NCI-H1436 treated with DMSO at 0.1 percent for 48 hours (cell line): ENCODE measurements around the gene POLD3.

Experiments used
- DNase-seq: peaks from one replicate; lab custom pipeline; 2025; lab: John Stamatoyannopoulos, UW

Gene POLD3, protein sequence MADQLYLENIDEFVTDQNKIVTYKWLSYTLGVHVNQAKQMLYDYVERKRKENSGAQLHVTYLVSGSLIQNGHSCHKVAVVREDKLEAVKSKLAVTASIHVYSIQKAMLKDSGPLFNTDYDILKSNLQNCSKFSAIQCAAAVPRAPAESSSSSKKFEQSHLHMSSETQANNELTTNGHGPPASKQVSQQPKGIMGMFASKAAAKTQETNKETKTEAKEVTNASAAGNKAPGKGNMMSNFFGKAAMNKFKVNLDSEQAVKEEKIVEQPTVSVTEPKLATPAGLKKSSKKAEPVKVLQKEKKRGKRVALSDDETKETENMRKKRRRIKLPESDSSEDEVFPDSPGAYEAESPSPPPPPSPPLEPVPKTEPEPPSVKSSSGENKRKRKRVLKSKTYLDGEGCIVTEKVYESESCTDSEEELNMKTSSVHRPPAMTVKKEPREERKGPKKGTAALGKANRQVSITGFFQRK

DNA sequence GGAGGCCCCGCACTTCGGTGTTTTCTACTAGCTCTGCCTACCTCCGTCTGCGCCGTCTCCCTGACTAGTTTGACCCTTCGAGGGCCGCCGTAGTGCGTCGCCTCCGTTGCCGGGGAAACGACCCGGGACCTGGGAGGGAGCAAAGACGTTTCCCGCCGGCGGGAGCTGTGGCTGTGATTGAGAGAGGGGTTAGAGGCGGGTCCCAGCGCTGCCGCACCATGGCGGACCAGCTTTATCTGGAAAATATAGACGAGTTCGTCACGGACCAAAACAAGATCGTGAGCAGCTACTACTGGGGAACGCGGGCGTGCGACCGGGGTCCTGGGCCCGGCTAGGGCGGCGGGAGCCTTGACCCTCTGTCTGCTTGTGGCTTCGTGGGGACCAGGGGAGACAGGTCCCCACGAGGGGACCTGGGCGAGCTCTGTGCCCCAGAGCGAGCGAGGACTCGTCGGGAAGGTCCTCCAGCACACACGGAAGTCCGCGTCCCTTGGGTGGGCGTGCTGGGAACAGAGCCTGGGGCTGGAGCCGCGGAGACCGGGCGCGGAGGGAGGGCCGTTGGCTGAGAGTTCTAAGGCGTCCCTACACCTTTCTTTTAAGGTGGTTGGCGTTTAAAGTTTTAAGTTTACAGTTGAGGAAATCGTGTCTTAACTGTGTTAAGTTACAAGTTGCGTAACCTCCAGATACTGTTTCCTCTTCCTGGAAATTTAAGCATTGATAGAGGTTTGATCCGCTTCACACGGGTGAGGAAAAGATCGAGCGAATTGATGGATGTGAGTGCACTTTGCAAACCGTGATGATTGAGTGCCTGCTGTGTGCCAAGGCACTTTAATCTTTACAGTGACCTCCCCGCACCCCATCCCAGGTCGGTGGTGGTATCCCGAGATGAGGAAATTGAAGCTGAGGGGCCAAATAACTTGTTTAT is at the start of gene POLD3:
TSS of gene POLD3 (plus strand) at position 142 of the 922 bp plus-strand sequence. CDS start at position 219, 77 bp downstream.
- peak; percentile 44 for DNase-seq

DNA sequence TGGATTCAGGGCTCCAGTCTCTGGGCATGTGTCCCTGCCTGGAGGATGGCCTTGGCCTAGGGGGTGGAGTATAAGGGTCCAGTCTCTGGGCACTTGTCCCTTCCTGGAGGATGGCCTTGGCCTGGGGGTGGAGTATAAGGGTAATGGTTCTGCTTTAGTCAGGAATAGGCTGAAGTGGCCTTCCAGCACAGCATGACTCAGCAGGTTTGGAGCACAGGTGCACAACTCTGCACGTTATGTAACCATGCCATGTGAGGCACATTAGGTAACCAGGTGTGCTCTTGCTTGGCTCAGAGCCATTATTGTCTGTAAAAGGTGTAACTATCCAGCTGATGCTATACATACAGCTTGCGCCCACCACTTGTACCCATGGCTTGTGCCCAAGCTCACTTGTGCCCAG is 48.4 kb upstream of the POLD3 start:
- no peak for DNase-seq

DNA sequence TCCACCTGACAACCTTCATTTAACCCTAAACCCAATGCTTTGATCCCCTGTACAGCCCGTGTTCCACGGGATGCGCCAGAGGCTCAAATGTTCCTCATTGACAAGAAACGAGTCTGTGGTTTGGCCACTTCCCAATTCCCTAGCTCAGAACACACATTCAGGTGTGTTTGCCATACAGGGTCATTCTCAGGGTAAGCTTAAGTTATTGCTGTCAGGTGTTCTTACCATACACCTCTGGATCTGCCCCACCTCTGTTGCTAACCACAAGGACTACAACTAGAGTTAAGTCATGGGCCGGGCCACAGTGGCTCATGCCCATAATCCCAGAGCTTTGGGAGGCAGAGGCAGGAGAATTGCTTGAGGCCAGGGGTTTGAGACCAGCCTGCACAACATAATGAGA is 45.6 kb upstream of the POLD3 start:
- no peak for DNase-seq

DNA sequence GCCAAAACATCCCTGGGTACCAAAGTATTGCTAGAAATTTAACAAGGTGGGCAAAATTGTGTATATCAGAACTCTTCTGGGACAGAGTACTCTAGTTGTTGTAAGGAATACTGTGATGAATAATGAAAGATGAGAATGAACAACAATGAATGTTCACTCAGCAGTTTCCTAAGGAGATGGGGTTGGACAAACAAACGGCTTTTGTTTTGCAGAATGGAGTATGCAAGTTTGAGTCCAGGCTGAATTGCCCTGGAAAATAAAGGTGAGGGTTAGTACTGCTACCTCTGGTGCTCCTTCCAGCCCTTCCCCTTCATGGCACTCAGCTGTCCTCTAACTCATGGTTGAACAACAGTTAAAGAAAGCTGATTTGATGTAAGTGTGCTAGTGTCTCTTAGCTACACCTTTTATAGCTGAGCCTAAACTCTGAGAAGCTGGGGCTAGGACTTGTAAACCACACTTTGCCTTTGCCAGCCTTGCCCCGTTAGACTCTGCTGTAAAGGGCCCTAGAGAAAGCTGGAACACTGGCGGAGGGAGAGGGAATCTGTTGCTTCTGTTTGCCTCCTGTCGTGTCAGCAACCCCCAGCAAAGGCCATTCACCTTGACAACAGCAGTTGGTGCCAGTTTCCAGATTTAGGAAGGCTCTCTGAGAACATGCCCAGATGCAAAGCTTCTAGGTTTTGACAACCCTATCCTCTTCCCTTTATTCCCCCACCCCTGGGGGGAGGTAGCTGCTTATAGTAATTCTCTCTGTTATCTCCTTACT is 41.2 kb upstream of the POLD3 start:
- DNase-seq = no peak

DNA sequence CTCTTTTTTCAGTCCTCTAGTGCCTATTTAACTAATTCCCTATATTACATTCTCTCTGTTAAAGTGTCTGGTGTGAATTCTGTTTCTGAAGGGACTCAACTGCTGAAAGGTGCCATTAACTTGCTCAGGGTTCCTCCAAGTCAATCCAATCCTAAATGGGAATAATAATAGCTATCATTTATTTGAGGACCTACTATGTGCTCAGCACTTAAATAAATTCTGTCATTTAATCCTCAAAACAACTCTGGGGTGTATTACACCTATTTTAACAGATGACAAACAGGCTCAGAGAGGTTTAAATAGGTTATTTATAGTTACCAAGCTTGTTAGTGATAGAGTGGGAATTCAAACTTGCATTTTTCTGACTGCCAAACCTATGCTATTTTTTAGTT is 40.6 kb upstream of the POLD3 start:
- no peak for DNase-seq

DNA sequence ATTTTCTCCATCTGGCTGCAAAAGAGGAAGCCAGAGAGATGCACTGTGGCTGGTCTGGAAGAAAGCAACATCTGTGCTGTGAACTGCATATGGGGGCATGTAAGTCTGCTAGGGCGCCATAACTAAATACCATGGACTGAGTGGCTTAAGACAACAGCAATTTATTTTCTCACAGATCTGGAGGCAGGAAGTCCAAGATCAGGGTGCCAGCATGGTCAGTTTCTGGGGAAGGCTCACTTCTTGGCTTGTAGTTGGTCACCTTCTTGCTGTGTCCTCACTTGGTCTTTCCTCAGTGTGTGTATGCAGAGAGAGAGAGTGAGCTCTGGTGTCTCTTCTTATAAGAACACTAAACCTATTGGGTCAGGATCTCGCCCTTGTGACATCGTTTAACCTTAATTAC is 34.9 kb upstream of the POLD3 start:
- DNase-seq = no peak

DNA sequence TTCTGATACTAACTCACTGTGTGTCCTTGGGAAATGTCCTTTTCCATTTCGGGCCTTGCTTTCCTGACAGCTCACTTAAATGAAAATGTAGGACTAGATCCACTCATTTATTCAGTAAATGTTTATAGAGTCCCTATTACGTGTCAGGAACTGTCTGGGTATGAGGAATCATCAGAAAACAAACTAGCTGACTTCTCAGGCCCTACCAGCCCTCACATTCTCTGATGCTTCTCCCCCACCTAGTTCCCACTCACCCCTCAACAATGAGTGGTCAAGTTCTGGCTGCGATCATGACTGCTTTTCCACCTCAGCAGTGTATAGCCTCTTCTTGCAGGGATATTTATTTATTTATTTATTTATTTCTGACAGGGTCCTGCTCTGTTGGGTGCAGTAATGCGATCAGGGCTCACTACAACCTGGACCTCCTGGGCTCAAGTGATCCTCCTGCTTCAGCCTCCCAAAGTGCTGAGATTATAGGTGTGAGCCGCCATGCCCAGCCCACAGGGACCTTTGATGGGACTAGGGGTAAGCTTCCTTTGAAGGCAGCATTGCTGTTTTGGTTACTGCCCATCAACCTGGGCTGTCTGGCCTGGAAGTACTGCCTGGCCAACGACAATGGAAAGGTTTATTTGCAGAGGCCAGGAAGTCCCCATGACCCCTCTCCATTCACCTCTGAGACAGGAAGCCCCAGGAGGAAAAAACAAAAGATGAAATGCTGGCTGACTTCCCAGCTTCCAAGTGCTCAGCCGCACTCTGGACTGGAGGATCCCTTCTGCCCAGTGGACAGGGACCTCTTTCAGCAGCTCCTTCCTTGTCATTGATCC is 33.1 kb upstream of the POLD3 start:
- no peak for DNase-seq

DNA sequence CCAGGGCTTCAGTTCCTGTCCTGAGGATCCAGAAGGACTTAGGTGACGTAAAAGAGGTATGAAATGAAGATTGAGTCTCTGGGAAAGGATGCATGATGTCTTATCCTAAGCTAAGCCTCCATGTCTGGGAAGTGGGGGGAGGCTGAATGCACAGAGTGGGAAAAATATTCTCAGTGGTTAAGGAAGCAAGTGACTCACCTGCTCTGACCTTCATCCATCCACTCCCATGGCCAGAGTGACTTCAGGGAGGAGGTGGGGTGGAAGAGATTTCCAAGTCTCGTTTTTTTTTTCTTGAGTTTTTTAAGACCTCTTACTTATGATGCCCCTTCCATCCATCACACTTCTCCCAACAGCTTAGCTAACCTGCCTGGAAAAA is 32.5 kb upstream of the POLD3 start:
- no peak for DNase-seq

DNA sequence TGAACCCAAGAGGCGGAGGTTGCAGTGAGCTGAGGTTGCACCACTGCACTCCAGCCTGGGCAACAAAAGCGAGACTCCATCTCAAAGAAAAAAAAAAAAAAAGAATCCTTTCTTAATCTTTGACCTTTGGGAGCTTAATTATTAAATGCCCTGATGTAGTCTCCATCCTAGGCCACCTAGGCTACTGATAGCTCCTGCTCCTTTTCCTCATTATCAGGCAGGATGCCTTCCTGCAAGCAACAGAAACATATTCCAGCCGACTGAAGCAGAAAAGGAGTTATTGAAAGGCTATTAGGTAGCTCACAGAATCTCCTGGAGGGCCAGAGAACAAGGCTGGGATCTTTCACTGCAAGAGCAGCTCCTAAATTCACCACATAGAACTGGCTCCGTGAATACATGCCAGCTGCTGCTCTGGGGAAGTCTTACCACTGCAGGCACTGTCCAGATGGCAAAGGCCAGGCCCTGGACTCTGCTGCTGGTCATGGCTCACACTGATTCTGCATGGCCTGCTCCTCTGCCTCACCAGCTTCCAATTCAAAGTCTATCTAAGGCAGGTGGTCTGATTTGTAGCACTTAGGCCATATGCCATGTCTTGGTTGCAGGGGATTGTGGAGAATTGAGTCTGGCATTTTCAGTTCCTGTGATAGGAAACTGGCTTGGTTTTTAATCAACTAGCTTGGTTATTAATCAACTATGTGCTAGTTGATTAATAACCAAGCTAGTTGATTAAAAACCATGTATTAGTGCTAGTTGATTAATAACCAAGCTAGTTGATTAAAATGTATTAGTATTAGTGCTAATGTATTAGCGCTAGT is 26.0 kb upstream of the POLD3 start:
- DNase-seq = no peak

DNA sequence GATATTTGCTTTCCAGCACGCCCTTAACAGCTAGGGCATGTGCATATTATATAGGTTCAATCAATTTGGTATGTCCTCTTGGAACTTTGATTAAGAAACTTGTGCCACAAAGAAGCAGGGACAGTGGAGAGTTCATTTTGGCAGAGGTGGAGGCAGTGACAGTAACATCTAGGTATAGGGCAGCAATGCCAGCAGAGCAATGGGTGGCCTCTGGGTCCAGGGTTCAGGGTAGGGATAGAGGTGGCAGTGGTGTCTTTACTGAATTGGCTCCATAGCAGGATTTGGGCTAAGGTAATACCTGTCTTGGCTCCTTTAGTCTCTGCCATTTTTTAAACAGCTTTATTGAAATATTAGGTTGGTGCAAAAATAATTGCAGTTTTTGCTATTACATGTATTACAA is 24.4 kb upstream of the POLD3 start:
- DNase-seq = no peak

DNA sequence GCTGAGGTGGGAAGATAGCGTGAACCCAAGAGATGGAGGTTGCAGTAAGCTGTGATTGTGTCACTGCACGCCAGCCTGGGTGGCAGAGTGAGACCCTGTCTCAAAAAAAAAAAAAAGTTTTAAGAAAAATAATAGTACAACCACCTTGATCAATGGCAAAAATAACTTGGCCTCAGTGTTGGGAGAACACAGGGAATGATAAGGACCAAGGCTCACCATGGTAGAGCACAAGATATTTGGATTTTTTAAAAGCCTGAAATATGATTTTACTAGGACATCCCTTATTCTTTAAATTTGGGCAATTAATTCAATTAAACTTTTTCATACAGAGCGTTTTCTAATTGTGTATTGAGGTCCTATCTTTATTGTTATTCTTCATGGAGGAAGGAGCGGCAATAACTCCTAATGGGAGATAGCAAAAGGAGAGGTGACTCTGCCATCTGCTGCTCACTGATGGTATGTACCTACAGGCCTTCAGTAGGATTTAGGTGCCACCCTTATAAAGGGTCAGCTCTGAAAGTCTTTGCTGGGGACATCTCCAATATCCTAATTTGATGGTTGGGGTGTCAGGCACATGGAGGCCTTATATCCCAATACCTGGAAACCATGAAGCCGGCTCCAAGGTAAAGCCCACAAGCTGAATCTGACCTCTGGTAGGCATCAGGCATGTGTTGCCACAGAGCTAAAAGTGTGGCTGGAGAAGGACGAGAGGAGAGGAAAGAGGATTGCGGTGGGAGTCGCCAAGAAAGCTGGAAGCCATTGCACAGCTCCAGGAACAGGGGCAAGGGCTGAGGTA is 21.9 kb upstream of the POLD3 start:
- peak; percentile 1 for DNase-seq

DNA sequence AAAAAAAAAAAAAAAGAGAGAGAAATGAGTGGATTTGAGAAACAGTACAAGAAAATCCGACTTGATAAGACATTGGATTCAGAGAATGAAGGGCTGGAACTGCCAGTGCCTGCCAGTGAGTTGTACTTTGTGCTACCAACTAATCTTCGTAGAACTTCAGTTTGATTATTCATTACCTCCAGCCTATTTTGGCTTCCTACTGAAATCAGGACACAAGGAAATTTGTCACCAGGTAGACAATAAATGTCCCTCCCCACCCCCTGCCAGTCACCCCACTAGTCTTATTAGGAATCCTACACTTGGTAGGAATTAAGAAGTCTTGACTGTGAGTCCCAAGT is 21.4 kb upstream of the POLD3 start:
- no peak for DNase-seq

DNA sequence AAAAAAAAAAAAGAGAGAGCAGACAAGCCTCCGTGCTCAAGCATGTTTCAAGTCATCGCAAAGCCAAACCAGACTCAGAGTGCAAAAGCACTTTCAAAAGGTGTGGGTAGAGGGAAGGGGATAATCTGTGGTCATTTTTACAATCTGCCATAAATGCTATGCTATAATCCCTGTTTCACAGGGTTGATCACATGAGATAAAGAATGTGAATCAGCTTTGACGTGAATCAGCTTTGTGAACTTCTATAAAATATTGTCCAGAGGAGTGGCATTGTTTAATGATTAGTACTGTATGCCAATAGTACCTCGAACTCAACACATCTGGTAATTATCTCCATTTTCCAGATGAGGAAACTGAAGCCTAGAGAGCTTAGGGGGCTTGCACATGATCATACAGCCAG is 20.0 kb upstream of the POLD3 start:
- DNase-seq = no peak

DNA sequence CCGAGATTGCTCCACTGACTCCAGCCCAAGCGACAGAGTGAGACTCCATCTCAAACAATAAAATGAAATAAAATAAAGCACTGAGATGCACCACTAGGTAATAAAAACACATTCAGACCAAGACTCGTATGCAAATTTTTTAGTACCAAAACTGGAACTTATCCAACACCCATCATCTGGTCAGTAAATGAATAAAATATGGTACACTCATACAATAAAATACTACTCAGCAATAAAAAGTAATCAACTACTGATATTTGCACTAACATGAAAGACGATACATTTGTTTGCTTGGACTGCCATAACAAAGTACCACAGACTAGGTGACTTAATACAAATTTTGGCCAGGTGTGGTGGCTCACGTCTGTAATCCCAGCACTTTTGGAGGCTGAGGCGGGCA is 17.8 kb upstream of the POLD3 start:
- DNase-seq = no peak

DNA sequence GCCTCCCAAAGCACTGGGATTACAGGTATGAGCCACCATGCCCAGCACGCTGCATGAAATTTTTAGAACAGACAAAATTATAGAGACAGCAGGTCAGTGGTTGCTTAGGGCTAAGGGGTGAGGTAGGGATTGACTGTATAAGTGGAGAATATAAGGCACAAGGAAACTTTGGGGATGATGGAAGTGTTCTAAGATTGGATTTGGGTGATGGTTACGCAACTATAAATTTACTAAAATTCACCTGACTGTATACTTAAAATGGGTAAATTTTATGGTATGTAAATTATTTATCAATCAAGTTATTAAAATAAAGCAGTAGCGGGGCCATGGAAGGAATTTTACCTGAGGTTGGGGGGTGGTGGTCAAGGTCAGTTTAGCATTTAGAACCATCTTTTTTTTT is 16.4 kb upstream of the POLD3 start:
- no peak for DNase-seq

DNA sequence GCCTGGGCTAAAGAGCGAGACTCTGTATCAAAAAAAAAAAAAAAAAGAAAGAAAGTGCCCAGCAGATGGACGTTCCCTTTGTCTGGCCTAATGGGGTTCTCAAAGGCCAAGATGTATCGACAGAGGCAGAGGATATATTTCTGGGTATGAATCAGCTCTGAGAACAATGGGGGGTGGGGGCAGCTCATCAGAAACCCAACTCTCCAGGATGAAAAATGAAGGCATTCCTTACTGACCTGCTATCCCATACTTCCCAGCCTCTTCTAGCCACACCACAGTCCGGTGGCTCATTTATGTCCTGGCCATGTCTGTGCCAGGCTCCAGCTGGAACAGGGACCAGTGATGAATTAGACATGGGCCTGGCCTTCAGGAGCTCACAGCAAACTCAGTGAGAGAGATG is 15.2 kb upstream of the POLD3 start:
- DNase-seq = no peak

DNA sequence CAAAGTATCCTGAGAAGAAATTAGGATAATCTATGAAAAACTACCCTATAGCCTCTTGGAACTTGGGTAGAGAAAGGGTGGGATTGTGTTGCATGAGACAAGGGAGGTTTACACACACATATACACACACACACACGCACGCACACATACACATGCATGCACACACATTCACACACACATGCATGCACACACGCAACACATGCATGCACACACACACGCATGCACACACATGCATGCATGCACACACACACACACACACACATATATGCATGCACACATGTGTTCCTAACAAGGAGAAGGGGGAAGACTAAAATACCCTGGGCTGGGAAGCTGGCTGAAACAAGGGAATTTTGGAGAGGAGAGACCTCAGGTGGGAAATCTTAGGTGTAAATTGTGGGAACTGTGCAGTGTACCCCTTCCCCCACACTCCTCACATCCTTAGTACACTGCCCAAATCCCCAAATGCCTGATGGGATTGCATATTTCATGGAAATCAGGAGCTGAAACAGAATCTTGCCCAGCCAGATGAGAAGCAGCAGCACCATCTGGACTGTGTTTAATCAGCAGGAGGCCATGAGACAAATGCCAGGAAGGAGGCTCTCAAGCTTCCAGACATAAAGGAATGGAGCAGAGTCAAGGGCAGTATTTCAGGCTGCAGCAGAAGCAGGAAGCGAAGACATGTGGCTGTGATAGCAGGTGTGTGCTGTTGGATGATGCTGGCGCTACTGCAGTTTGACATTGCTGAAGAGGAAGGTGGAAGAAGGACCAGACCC is 14.6 kb upstream of the POLD3 start:
- no peak for DNase-seq

DNA sequence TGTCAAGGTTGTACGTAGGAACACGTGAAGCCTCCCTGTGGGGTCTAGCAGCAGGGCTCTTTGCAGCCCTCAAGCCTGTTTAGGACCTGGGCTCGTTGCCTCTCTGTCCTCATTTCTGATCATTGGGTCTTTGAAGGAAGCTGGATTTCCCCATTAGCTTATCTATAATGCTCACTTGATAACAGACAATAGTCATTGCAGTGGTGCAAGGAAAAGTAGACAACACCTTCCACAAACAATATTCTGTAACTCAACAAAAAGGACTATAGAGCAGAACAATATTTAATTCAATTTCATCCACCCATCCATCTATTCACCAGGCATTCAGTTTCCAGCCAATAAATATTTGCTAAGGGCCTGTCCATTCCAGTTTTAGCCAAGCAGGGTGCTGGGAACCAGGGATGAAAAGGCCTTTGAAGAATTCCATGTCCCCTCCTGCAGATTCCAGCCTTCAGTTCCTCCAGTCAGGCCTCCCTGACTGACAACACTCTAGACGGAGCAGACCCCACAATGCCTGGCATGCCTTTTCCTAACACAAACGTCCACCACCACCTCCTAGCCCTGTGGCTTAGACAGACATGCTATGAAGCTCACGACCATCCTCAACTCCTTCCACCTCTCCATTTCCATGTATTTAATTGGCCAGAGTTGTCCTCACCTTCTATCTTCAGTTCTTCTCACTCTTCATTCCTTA is 12.7 kb upstream of the POLD3 start:
- DNase-seq = no peak
